Chondrocyte (in vitro differentiated cells): ENCODE data around the gene CCDC92B. TPM values are rescaled to one million over a fixed set of nuclear protein-coding genes. Genes with fewer than 3 reads are reported as not detected.
A peak's percentile ranks its signal among the peaks of the same experiment; 100 is the strongest.
"Not testable (repeated sequence)": the region's sequence is repeated elsewhere in the genome, so short reads cannot be mapped to it uniquely, and the experiment has no call there.

Experiments
- DNase-seq: peaks from one replicate; pipeline ENCODE4 v3.0.0; 2021; ENCODE audit warnings: mixed read lengths, low spot score
- H3K27ac Mint-ChIP-seq: one replicate; pipeline ENCODE4 v1.8.0; 2021; ENCODE audit warnings: mild to moderate bottlenecking, moderate library complexity, mixed read lengths; ENCODE audit not compliant: unreplicated experiment
- H3K27me3 Mint-ChIP-seq: 2 replicates; pipeline ENCODE4 v1.8.0; 2021; ENCODE audit warnings: low read depth, mixed read lengths
- H3K36me3 Mint-ChIP-seq: 2 replicates; pipeline ENCODE4 v1.8.0; 2021; ENCODE audit warnings: low read depth, mixed read lengths
- H3K4me1 Mint-ChIP-seq: 2 replicates; pipeline ENCODE4 v1.8.0; 2021; ENCODE audit warnings: low read depth, mild to moderate bottlenecking, mixed read lengths
- H3K4me3 Mint-ChIP-seq: one replicate; pipeline ENCODE4 v1.8.0; 2021; ENCODE audit warnings: mild to moderate bottlenecking, moderate library complexity, mixed read lengths; ENCODE audit not compliant: unreplicated experiment
- H3K9me3 Mint-ChIP-seq: 2 replicates; pipeline ENCODE4 v1.8.0; 2021; ENCODE audit warnings: low read depth, mixed read lengths
- CTCF ChIP-seq: fragments of 200-600 bp; sonication (generic); IDR thresholded peaks from 2 replicates; pipeline ENCODE4 v1.5.0; 2021; ENCODE audit warnings: antibody characterized with exemption, mild to moderate bottlenecking, moderate library complexity
- microRNA-seq: library from miRNA; unstranded; fragments of <30 nt; microRNA quantifications from one replicate; pipeline ENCODE4 v1.2.0, GENCODE V29; 2020; ENCODE audit warnings: borderline number of aligned reads
- total RNA-seq: library from RNA; stranded (reverse); gene quantifications from 3 replicates; pipeline ENCODE4 v1.2.1, GENCODE V29; 2021

Gene CCDC92B
- total RNA-seq, 1 donor from 2014 or later, result 0.07 TPM

DNA sequence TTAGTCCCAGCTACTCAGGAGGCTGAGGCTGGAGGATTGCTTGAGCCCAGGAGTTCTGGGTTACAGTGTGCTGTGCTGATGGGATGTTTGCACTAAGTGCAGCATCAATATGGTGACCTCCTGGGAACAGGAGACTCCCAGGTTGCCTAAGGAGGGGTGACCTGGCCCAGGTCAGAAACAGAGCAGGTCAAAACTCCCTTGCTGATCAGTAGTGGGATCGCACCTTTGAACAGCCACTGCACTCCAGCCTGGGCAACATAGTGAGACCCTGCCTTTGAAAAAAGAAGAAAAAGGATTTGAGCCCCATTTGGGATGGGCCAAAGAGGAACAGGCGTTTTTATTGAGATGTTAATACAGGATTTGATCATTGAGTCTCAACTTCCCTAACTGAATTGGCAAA is 68.5 kb downstream of the CCDC92B start:
- no peak for DNase-seq
- Mint-ChIP-seq H3K4me1 (peaks cover 22% of the 10 kb centered on the region), H3K27me3 (no peaks in the 10 kb centered on the region), H3K36me3 (peaks cover 44% of the 10 kb centered on the region), H3K9me3 (no peaks in the 10 kb centered on the region), H3K4me3 (no peak overlapping the region), H3K27ac (peak overlapping the region; percentile 65)
- TF ChIP-seq CTCF, result no peak

GRCh38 chr17:2679247-2679646 is 70.2 kb downstream of the CCDC92B start:
- H3K4me3 Mint-ChIP-seq, H3K27ac Mint-ChIP-seq, H3K9me3 Mint-ChIP-seq, DNase-seq, H3K27me3 Mint-ChIP-seq: not testable (repeated sequence)
- Mint-ChIP-seq H3K4me1 (peaks cover 22% of the 10 kb centered on the region), H3K36me3 (peaks cover 49% of the 10 kb centered on the region)

Small RNAs within 50 kb of the gene (microRNA-seq; reads per million reads assigned to microRNA genes)
- not detected for gene MIR1253
- not detected for gene MIR6776

Other genes starting within 250 kb of the CCDC92B start
- 18.0 to 23.2 TPM (median 21.2 TPM) in 3 replicates for gene METTL16, start 237.8 kb downstream of the CCDC92B start, total RNA-seq
- 150 to 151 TPM (median 151 TPM) in 3 replicates for gene PAFAH1B1, start 156.0 kb downstream of the CCDC92B start, total RNA-seq
- 30.8 to 36.6 TPM (median 36.0 TPM) in 3 replicates for gene CLUH, start 37.9 kb downstream of the CCDC92B start, total RNA-seq
- gene RAP1GAP2, start 46.8 kb upstream of the CCDC92B start, total RNA-seq, result 3.3 to 5.5 TPM (median 3.4 TPM) in 3 replicates